Gastroesophageal sphincter (tissue), 4 donors: Measurements from ENCODE around the gene RPRD1B. TPM values are rescaled to one million over a fixed set of nuclear protein-coding genes. Genes with fewer than 3 reads are reported as not detected.
A peak's percentile ranks its signal among the peaks of the same experiment; 100 is the strongest.

ENCODE experiments used
- ATAC-seq: fragments of 150-250 bp; one replicate; pipeline ENCODE4 v1.9.1; 2016; ENCODE audit warnings: mild to moderate bottlenecking, moderate library complexity
- H3K27ac ChIP-seq, 4 donors: fragments of 200-600 bp; sonication (generic) in 3 of 4; 1 replicate in 3 of 4; 2 replicates in 1 of 4; pipeline ENCODE4 v1.5.1; 2016 to 2019
- H3K27me3 ChIP-seq: fragments of 200-600 bp; sonication (generic); one replicate; pipeline ENCODE4 v1.5.1; 2019
- H3K36me3 ChIP-seq, 2 donors: fragments of 200-600 bp; sonication (generic); one replicate each; pipeline ENCODE4 v1.5.1; 2019; ENCODE audit warnings: control low read depth in 1 of 2
- H3K4me1 ChIP-seq, 3 donors: fragments of 200-600 bp; sonication (generic); 1 replicate in 2 of 3; 2 replicates in 1 of 3; pipeline ENCODE4 v1.5.1; 2016 to 2019; ENCODE audit warnings: control low read depth in 2 of 3
- H3K4me3 ChIP-seq, 2 donors: fragments of 200-600 bp; sonication (generic); one replicate each; pipeline ENCODE4 v1.5.1; 2019; ENCODE audit warnings: mild to moderate bottlenecking in 1 of 2, moderate library complexity in 1 of 2
- H3K9me3 ChIP-seq, 3 donors: fragments of 200-600 bp; sonication (generic); one replicate each; pipeline ENCODE4 v1.5.1; 2017 to 2019; ENCODE audit warnings: control low read depth in 2 of 3
- EP300 ChIP-seq: sonication (generic); formaldehyde crosslinking; IDR thresholded peaks from one replicate; pipeline ENCODE4 v1.6.1; 2017; ENCODE audit warnings: antibody characterized with exemption, mild to moderate bottlenecking
- POLR2A ChIP-seq, 2 donors: fragments of 450-650 bp; IDR thresholded peaks; one replicate each; pipeline ENCODE4 v1.6.1; 2017; ENCODE audit warnings: antibody characterized with exemption in 2 of 2, mild to moderate bottlenecking in 2 of 2, moderate library complexity in 1 of 2
- POLR2AphosphoS5 ChIP-seq: sonication (generic); formaldehyde crosslinking; IDR thresholded peaks from one replicate; pipeline ENCODE4 v1.6.1; 2017; ENCODE audit warnings: antibody characterized with exemption
- WGBS, 2 donors: methylation state at CpG; one replicate each; pipeline ENCODE4 v1.1.5; 2018; ENCODE audit warnings: low coverage in 1 of 2; 5-methylcytosine and 5-hydroxymethylcytosine counted together
- total RNA-seq, 4 donors: library from RNA; depleted of rRNA; stranded (reverse); fragments of >200 nt; gene quantifications; one replicate each; pipeline ENCODE4 v1.1.0, GENCODE V29; 2016
- TF ChIP-seq, protein P1 (sequence below), 4 experiments: fragments of 200-600 bp in 2 of 4; fragments of 450-650 bp in 2 of 4; sonication (generic) in 1 of 4; IDR thresholded peaks; one replicate each; pipeline ENCODE4 v1.5.1; 2017 to 2019; ENCODE audit warnings: antibody characterized with exemption in 4 of 4, mild to moderate bottlenecking in 2 of 4, moderate library complexity in 2 of 4

RPRD1B gene
- total RNA-seq, 4 donors from 2014 or later = 17.1 to 26.8 (median 23.7) TPM

DNA sequence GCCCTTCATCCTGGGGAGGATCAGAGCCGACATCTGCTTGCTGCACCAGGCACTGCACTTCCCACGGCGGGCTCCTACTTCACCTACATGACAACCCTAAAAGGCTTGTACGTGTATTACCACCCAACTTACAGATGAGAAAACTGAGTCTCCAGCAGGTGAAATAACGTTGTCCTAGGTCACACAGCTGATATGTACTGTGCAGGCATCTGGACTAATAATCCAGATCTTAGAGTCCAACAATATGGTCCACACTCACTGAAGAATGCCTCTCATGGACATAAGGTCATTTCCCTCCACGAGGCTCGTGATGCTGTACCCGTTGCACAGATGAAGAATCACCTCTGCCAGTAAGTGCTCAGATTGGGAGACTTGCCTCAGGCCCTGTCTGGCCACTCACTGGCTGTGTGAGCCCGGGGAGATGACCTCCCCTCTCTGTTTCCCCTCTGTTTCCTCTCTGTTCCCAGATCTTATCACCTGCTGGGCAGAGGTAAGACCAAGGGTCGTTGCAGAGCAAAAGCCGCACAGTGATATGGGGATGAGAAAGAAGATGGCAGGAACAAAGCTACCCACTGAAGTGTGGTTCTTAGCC is 99.5 kb downstream of the RPRD1B start:
- Histone ChIP-seq H3K36me3 (peaks cover 0 to 84% of the 10 kb centered on the region in 2 donors), H3K4me3 (no peak overlapping the region), H3K9me3 (no peaks in the 10 kb centered on the region), H3K27ac (peak overlapping the region in 1 of 4 donors; percentile 60), H3K4me1 (peaks cover 0 to 20% (median 0%) of the 10 kb centered on the region in 3 donors), H3K27me3 (no peaks in the 10 kb centered on the region)
- TF ChIP-seq EP300 (no peak), POLR2A (IDR thresholded peaks at IDR 0.05) (no peak), POLR2AphosphoS5 (peak; percentile 14)
- TF ChIP-seq, protein P1, sequence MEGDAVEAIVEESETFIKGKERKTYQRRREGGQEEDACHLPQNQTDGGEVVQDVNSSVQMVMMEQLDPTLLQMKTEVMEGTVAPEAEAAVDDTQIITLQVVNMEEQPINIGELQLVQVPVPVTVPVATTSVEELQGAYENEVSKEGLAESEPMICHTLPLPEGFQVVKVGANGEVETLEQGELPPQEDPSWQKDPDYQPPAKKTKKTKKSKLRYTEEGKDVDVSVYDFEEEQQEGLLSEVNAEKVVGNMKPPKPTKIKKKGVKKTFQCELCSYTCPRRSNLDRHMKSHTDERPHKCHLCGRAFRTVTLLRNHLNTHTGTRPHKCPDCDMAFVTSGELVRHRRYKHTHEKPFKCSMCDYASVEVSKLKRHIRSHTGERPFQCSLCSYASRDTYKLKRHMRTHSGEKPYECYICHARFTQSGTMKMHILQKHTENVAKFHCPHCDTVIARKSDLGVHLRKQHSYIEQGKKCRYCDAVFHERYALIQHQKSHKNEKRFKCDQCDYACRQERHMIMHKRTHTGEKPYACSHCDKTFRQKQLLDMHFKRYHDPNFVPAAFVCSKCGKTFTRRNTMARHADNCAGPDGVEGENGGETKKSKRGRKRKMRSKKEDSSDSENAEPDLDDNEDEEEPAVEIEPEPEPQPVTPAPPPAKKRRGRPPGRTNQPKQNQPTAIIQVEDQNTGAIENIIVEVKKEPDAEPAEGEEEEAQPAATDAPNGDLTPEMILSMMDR (IDR thresholded peaks at IDR 0.05) = no peak
- no peak for ATAC-seq
- 100% methylated on average over 2 of the region's 11 CpGs; no CpG with 5 or more reads in 1 of the 2 donors for WGBS, 2 donors

DNA sequence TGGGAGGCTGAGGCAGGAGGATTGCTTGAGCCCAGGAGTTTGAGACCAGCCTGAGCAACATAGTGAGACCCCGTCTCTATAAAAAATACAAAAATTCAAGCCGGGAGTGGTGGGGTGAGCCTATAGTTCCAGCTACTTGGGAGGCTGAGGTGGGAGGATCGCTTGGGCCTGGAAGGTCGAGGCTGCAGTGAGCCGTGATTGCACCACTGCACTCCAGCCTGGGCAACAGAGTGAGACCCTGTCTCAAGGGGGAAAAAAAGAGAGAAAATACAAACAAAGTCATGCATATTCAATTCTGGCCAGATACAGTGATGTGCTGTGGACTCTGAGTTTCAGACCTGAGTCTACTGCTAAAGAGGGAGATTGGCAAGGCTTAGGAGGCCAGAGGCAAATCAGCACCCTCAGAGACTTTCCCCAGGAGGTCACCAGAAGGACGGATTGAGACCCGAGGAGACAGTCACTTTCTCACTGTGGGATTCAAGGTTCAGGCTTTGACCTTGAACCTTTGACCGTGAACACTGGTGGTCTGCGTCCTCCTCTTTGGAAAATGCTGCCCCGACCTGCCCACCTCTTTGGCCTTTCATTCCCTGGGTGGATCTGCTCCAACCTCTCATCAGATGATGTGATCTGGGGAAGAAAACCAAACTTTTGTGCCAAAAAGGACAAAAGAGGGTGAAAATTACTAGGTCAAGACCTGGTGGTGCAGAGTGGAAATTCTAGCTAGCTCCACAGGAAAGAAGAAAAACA is 100.3 kb downstream of the RPRD1B start:
- Histone ChIP-seq H3K36me3 (peaks cover 0 to 92% of the 10 kb centered on the region in 2 donors), H3K4me1 (peaks cover 0 to 16% (median 0%) of the 10 kb centered on the region in 3 donors), H3K27me3 (no peaks in the 10 kb centered on the region), H3K9me3 (no peaks in the 10 kb centered on the region), H3K27ac (peak overlapping the region in 3 of 4 donors; percentile 21 to 60 (median 34)), H3K4me3 (no peak overlapping the region)
- no peak for TF ChIP-seq EP300
- no peak for TF ChIP-seq POLR2AphosphoS5
- 86 to 90% methylated on average over 6 to 8 of the region's 10 CpGs for WGBS, 2 donors
- no peak for ATAC-seq

DNA sequence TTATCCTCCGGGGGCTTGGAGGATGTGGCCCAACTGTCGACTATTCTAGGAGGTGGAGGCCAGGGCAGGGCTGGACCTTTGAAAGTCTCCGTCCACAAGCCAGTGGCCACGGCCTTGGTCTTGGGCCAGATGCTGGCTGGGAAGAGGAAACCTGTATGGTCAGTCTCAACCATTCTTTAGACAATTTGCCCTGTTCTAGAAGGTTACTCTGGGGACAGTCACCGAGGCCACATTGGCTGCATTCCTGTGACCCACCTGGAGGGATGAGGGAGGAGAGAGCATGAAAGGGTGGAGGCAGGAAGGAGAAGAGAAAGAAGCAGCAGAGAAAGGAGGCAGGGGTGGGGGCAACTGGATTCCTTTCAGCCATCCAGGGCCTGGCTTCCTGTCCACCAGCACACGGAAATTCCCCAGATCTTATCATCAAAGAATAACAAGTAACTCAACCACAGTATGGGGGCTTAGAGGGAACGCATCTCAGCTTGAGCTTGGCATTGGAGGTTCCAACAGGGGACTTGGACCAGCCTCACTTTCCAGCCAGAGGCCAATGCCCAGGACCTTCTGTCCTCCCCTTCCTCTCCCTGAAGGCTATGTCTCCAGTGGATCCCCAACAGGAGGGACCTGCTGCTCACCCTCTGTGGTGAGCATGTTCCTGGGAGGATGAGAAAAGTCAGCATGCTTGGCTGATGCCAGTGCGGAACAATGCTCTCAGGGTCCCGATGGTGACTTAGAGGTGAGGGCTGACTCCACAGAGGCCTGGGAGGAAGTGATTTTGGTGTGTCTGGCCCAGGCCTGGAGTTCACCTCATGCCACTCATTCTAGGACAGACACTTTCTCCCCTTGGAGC is 101.1 kb downstream of the RPRD1B start:
- peak overlapping the region in 3 of 4 donors; percentile 21 to 60 (median 34) for H3K27ac ChIP-seq
- peaks cover 0 to 16% (median 0%) of the 10 kb centered on the region in 3 donors for H3K4me1 ChIP-seq
- ATAC-seq = peak; percentile 17
- peaks cover 0 to 94% of the 10 kb centered on the region in 2 donors for H3K36me3 ChIP-seq
- no peaks in the 10 kb centered on the region for H3K27me3 ChIP-seq
- 43 to 74% methylated on average over 2 to 9 of the region's 9 CpGs for WGBS, 2 donors
- H3K9me3 ChIP-seq = no peaks in the 10 kb centered on the region
- no peak for TF ChIP-seq EP300
- TF ChIP-seq POLR2A (IDR thresholded peaks at IDR 0.05) = no peak
- TF ChIP-seq, protein P1 (IDR thresholded peaks at IDR 0.05) = no peak
- TF ChIP-seq POLR2AphosphoS5 = no peak
- no peak overlapping the region for H3K4me3 ChIP-seq

DNA sequence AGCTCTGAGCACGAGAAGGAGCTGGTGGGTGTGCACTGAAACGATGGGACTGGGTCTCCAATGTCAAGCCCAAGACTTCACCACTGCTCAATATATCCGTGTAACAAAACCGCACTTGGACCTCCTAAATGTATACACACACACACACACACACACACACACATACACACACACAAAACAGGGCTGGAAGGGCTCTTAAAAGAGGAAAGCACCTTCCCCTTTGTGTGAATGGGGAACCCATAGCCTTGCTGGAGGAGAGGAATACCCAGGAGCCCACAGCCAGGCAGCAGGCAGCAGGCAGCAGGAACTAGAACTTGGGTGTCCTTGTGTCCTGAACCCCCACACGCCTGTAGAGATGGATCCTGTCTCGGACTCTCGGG is 101.7 kb downstream of the RPRD1B start:
- Histone ChIP-seq H3K4me3 (no peak overlapping the region), H3K27me3 (no peaks in the 10 kb centered on the region), H3K4me1 (peaks cover 0 to 16% (median 0%) of the 10 kb centered on the region in 3 donors), H3K27ac (peak overlapping the region in 3 of 4 donors; percentile 21 to 60 (median 34)), H3K36me3 (peaks cover 0 to 94% of the 10 kb centered on the region in 2 donors), H3K9me3 (no peaks in the 10 kb centered on the region)
- no peak for ATAC-seq
- TF ChIP-seq POLR2A (IDR thresholded peaks at IDR 0.05) (no peak), EP300 (no peak), POLR2AphosphoS5 (no peak)
- TF ChIP-seq, protein P1 (IDR thresholded peaks at IDR 0.05) = no peak
- WGBS, 2 donors = no CpG with 5 or more reads among the region's 7 CpGs
